ENCODE measurements around the gene NAA80. TPM values are rescaled to one million over a fixed set of nuclear protein-coding genes. Genes with fewer than 3 reads are reported as not detected.

NAA80 gene
- total and polyA plus RNA-seq, 2 of the 8 experiments (the other 6 are each of a cell fraction or from before 2014, with no cell fraction given), result 11.3 to 16.7 TPM

GRCh38 chr3:50321336-50322114 lies 22.3 kb upstream of the NAA80 start:
- peak overlapping the region; percentile 95 to 100 (median 98) for H3K9ac ChIP-seq (replicated peaks in 1 of 4; ENCODE audit: extremely low read depth in 1 of 4, low read depth in 3 of 4, low read length in 3 of 4)
- peaks cover 17% of the 10 kb centered on the region for H3K79me1 ChIP-seq (ENCODE audit: low read depth, low read length)
- H3K4me3 ChIP-seq (ENCODE audit: extremely low read depth in 1 of 4, insufficient read depth in 2 of 4, low read depth in 3 of 4, low read length in 4 of 4), result peak overlapping the region; percentile 89 to 96 (median 94)
- H2BK12ac ChIP-seq (ENCODE audit: low read depth, low read length), result peak overlapping the region; percentile 87; the same call in 1 of the 2 replicates
- H3K18ac ChIP-seq (ENCODE audit: extremely low read depth, low read length), result peak overlapping the region; percentile 98
- peaks cover 0 to 25% of the 10 kb centered on the region in 2 experiments; a peak in 3 of 4 replicates for H3K79me2 ChIP-seq (ENCODE audit: control insufficient read depth in 1 of 2, insufficient read depth in 2 of 2, low read length in 2 of 2)
- POLR2A ChIA-PET (ENCODE audit: partially characterized antibody), result interaction anchor here (0.6 to 12.6 kb wide), 14 partner anchors 8 to 135 kb away, joined by 3 to 149 read pairs (median 6); partner anchors contain the start of genes GNAI2, HYAL1, HYAL3 and IFRD2
- H2BK20ac ChIP-seq (ENCODE audit: low read length), result 0 out of 2 replicates have a peak overlapping the region, but pooled peaks have one; percentile 95
- 1% methylated on average over 43 of the region's 59 CpGs; no CpG with 5 or more reads in 1 of the 2 experiments for WGBS, 2 experiments (ENCODE audit: extremely low coverage in 1 of 2, insufficient coverage in 1 of 2, insufficient read length in 1 of 2, insufficient replicate concordance in 2 of 2, low coverage in 1 of 2, low lambda C conversion rate in 2 of 2, missing lambda C conversion rate in 1 of 2)
- peaks cover 0 to 35% (median 19%) of the 10 kb centered on the region in 4 experiments; a peak in 6 of 7 replicates for H3K4me1 ChIP-seq (replicated peaks in 1 of 4; ENCODE audit: control insufficient read depth in 3 of 4, insufficient read depth in 4 of 4, low read length in 3 of 4)
- H3K27me3 ChIP-seq (replicated peaks in 1 of 4; ENCODE audit: control insufficient read depth in 3 of 4, extremely low read depth in 1 of 4, insufficient read depth in 3 of 4, low read length in 3 of 4), result no peaks in the 10 kb centered on the region
- H2BK15ac ChIP-seq (ENCODE audit: low read length), result peak overlapping the region; percentile 95; the same call in 1 of the 2 replicates
- no peak overlapping the region for H2BK120ac ChIP-seq (replicated peaks; ENCODE audit: low read depth, low read length)
- H2AFZ ChIP-seq (ENCODE audit: low read length), result no peak overlapping the region; the same call in 1 of the 2 replicates
- peak overlapping the region; percentile 98 for H4K5ac ChIP-seq (ENCODE audit: insufficient read length, low read depth, low read length)
- no peak overlapping the region for H2AK5ac ChIP-seq (ENCODE audit: low read depth, low read length)
- peak overlapping the region; percentile 94 for H4K91ac ChIP-seq (replicated peaks; ENCODE audit: insufficient read length, low read length)
- H3K23ac ChIP-seq (ENCODE audit: insufficient read length), result no peak overlapping the region
- H3K4me2 ChIP-seq (ENCODE audit: insufficient read depth in 1 of 2, low read depth in 2 of 2, low read length in 2 of 2), result peak overlapping the region; percentile 97
- no peak for FAIRE-seq
- peak overlapping the region; percentile 100 for H3K27ac ChIP-seq (ENCODE audit: low read depth, low read length)
- H3K36me3 ChIP-seq (ENCODE audit: control insufficient read depth in 2 of 4, insufficient read depth in 4 of 4, low read length in 3 of 4), result peaks cover 23 to 37% (median 31%) of the 10 kb centered on the region in 4 experiments
- H3K56ac ChIP-seq (replicated peaks; ENCODE audit: insufficient read length, low read depth, low read length), result peak overlapping the region; percentile 98
- H3K14ac ChIP-seq (ENCODE audit: insufficient read length), result no peak overlapping the region
- no peaks in the 10 kb centered on the region for H3K9me3 ChIP-seq (ENCODE audit: insufficient read depth in 2 of 2, low read depth in 1 of 2, low read length in 1 of 2)
- peak; percentile 75 to 93 for DNase-seq (ENCODE audit: low read depth in 1 of 2, low spot score in 2 of 2)
- H4K8ac ChIP-seq (ENCODE audit: extremely low read depth, insufficient read depth, low read length), result peak overlapping the region; percentile 99
- H3K23me2 ChIP-seq (ENCODE audit: low read depth, low read length), result peaks cover 17% of the 10 kb centered on the region
- H4K20me1 ChIP-seq (replicated peaks in 1 of 2; ENCODE audit: control insufficient read depth in 1 of 2, insufficient read depth in 2 of 2, low read length in 2 of 2), result peaks cover 18 to 29% of the 10 kb centered on the region in 2 experiments
- peak overlapping the region; percentile 99 for H2BK5ac ChIP-seq (ENCODE audit: low read depth, low read length)
- peak overlapping the region; percentile 74 for H3K4ac ChIP-seq (replicated peaks; ENCODE audit: insufficient read length, low read depth, low read length)
- CTCF ChIA-PET (ENCODE audit: partially characterized antibody), result interaction anchor here (0.5 to 7.5 kb wide), 25 partner anchors 10 to 1340 kb away, joined by 3 to 75 read pairs (median 4); partner anchors contain the start of genes CYB561D2, GNAT1, HYAL1 and HYAL3
- TF ChIP-seq POLR2AphosphoS5 (IDR thresholded peaks at IDR 0.05; ENCODE audit: low read depth, low read length) (peak; percentile 89), EP300 (IDR thresholded peaks at IDR 0.05; ENCODE audit: borderline replicate concordance in 1 of 2, low read depth in 2 of 2, low read length in 2 of 2) (peak in 1 of 2 experiments; percentile 97; a peak in 2 of 3 replicates), RNF2 (IDR thresholded peaks at IDR 0.05; ENCODE audit: borderline replicate concordance, low read depth, low read length, missing control alignments, poor library complexity, severe bottlenecking) (no peak), SIN3A (conservative IDR thresholded peaks at IDR 0.05 in 1 of 2, IDR thresholded peaks at IDR 0.05 in 1 of 2; ENCODE audit: low read depth in 1 of 2, low read length in 2 of 2) (no peak; a peak in 2 of 4 replicates), BCL11A (IDR thresholded peaks at IDR 0.05; ENCODE audit: low read depth in 2 of 2, low read length in 2 of 2) (no peak), RXRA (IDR thresholded peaks at IDR 0.05; ENCODE audit: insufficient read depth, low read depth, low read length) (peak; percentile 68; the same call in 1 of the 2 replicates)

Data from H1 (cell line).